HepG2 (cell line): ENCODE measurements around the gene TMEM204.

ENCODE experiments used
- ZNF224 ChIP-seq: sonication (generic); formaldehyde crosslinking; IDR thresholded peaks from 2 replicates; pipeline ENCODE4 v1.5.0; 2020; ENCODE audit warnings: mild to moderate bottlenecking, missing genetic modification reagents
- TF ChIP-seq, protein P1 (sequence below): sonication (generic); formaldehyde crosslinking; conservative IDR thresholded peaks from 2 replicates; pipeline ENCODE4 v1.4.0; 2020; ENCODE audit warnings: missing genetic modification reagents

DNA sequence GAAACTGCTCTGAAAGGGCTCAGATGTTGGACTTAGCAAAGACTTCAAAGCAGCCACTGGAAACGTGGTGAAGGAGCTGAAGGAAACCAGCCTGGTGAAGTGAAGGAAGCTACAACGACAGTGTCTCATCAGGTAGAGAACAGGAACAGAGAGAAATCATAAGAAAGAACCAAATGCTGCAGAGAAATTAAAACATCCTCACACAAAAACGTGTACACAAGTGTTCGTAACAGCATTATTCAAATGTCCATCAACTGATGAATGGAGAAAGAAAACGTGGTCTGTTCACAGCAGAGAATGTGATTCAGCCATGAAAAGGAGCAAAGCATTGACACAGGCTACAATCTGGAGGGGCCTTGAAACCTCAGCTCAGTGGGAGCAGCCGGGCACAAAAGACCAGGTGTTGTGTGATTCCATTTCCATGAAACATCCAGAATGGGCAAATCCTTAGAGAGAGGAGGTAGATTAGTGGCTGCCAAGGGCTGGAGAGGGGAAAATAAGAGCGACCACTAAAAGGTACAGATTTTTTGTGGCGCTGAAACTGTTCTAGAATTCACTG lies 51.5 kb downstream of the TMEM204 start:
- no peak for TF ChIP-seq ZNF224 (CRISPR knock-in tag)
- TF ChIP-seq, protein P1, sequence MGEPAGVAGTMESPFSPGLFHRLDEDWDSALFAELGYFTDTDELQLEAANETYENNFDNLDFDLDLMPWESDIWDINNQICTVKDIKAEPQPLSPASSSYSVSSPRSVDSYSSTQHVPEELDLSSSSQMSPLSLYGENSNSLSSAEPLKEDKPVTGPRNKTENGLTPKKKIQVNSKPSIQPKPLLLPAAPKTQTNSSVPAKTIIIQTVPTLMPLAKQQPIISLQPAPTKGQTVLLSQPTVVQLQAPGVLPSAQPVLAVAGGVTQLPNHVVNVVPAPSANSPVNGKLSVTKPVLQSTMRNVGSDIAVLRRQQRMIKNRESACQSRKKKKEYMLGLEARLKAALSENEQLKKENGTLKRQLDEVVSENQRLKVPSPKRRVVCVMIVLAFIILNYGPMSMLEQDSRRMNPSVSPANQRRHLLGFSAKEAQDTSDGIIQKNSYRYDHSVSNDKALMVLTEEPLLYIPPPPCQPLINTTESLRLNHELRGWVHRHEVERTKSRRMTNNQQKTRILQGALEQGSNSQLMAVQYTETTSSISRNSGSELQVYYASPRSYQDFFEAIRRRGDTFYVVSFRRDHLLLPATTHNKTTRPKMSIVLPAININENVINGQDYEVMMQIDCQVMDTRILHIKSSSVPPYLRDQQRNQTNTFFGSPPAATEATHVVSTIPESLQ: no peak
